Measurements from ENCODE around the gene HYAL2.
A peak's percentile ranks its signal among the peaks of the same experiment; 100 is the strongest.

Gene HYAL2

DNA sequence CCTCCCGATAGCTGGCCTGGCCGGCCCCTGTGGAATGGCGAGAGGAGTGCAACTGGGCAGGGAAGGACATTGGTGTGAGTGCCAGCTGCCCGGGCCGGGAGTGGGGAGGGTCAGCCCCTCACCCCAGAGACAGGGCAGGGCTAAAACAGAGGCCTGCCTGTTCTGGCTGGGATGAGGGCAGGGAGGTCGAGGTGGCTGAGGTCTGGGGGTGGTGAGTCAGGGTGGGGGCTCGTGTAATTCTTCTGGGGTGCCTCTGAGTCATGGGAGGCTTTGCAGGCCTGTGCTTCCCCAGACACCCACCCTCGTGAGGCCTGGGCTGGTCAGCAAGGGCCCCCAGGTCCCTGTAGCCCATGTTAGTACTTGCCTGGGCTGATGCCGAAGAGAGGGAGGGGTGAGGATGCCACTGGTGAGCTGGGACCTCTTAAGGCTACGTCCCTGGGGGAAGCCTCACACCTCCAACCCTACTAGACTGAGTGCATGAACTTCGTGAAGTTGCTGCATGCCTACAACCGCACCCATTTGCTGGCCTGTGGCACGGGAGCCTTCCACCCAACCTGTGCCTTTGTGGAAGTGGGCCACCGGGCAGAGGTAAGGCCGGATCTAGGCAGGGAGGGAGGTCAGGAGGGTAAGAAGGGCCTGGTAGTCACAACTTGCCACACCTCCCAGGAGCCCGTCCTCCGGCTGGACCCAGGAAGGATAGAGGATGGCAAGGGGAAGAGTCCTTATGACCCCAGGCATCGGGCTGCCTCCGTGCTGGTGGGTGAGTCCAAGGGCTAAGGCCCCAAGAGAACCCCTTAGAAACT is 51.9 kb downstream of the HYAL2 start:
- peak overlapping the region; percentile 59 for H3K4me3 ChIP-seq (ENCODE audit: low read depth in 1 of 2, low read length in 2 of 2)
- H3K27ac ChIP-seq (ENCODE audit: low read length) = peak overlapping the region; percentile 93
- peaks cover 0 to 2% of the 10 kb centered on the region in 2 donors for H3K36me3 ChIP-seq (ENCODE audit: control insufficient read depth in 1 of 2, insufficient read depth in 2 of 2, low read length in 2 of 2)

DNA sequence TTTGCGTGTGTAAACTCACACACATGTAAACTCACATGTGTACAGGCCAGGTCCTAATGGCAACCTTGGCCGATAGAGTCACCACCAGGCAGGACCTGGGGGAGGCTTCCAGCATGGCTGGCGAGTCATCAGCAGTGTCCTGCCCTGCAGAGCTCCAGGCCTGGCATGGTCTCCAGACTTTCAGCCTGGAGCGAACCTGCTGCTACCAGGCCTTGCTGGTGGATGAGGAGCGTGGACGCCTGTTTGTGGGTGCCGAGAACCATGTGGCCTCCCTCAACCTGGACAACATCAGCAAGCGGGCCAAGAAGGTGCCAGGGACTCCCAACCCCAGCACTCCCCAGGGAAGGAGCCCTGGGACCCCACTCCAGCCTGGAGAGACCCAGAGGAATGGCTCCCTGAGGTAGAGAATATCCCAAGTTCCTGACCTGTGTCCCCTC is 52.5 kb downstream of the HYAL2 start:
- no peaks in the 10 kb centered on the region for H3K36me3 ChIP-seq (ENCODE audit: control insufficient read depth in 1 of 2, insufficient read depth in 2 of 2, low read length in 2 of 2)
- H3K27me3 ChIP-seq (ENCODE audit: low read depth, low read length) = peaks cover 1% of the 10 kb centered on the region
- H3K9me3 ChIP-seq (ENCODE audit: control insufficient read depth in 1 of 2, low read length in 2 of 2) = no peaks in the 10 kb centered on the region
- H3K4me3 ChIP-seq (ENCODE audit: low read depth in 1 of 2, low read length in 2 of 2) = peak overlapping the region; percentile 59
- peaks cover 29 to 56% of the 10 kb centered on the region in 2 donors for H3K4me1 ChIP-seq (ENCODE audit: control insufficient read depth in 1 of 2, insufficient read depth in 2 of 2, low read length in 2 of 2)
- H3K27ac ChIP-seq (ENCODE audit: low read length) = peak overlapping the region; percentile 93

More for the DNA sequence above, 51.9 kb downstream of the HYAL2 start:
- Histone ChIP-seq H3K27me3 (ENCODE audit: low read depth, low read length) (peaks cover 4% of the 10 kb centered on the region), H3K4me1 (ENCODE audit: control insufficient read depth in 1 of 2, insufficient read depth in 2 of 2, low read length in 2 of 2) (peaks cover 23 to 55% of the 10 kb centered on the region in 2 donors), H3K9me3 (ENCODE audit: control insufficient read depth in 1 of 2, low read length in 2 of 2) (no peaks in the 10 kb centered on the region)

DNA sequence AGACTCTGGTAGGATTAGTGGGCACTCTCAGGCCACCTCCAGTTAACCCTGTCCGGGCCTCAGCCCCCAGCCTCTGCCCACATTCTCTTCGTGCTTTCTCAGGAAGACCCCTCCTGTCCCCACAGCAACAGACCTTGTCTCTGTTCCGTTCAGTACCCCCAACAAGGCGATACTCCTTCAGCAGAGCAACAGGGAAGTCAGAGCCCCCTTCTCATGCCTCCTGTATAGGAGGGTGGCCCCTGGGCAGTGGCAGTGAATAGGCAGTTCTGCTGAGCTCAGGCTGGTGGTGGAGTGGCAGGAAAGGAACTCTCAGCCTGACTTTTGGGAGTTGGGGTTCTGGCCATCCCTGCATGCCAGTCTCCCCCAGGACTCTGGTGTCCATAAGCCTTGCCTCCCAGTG is 53.1 kb downstream of the HYAL2 start:
- peak overlapping the region; percentile 93 for H3K27ac ChIP-seq (ENCODE audit: low read length)
- peaks cover 32 to 54% of the 10 kb centered on the region in 2 donors for H3K4me1 ChIP-seq (ENCODE audit: control insufficient read depth in 1 of 2, insufficient read depth in 2 of 2, low read length in 2 of 2)
- peak overlapping the region; percentile 59 for H3K4me3 ChIP-seq (ENCODE audit: low read depth in 1 of 2, low read length in 2 of 2)
- H3K27me3 ChIP-seq (ENCODE audit: low read depth, low read length) = no peaks in the 10 kb centered on the region
- no peaks in the 10 kb centered on the region for H3K9me3 ChIP-seq (ENCODE audit: control insufficient read depth in 1 of 2, low read length in 2 of 2)
- H3K36me3 ChIP-seq (ENCODE audit: control insufficient read depth in 1 of 2, insufficient read depth in 2 of 2, low read length in 2 of 2) = no peaks in the 10 kb centered on the region

DNA sequence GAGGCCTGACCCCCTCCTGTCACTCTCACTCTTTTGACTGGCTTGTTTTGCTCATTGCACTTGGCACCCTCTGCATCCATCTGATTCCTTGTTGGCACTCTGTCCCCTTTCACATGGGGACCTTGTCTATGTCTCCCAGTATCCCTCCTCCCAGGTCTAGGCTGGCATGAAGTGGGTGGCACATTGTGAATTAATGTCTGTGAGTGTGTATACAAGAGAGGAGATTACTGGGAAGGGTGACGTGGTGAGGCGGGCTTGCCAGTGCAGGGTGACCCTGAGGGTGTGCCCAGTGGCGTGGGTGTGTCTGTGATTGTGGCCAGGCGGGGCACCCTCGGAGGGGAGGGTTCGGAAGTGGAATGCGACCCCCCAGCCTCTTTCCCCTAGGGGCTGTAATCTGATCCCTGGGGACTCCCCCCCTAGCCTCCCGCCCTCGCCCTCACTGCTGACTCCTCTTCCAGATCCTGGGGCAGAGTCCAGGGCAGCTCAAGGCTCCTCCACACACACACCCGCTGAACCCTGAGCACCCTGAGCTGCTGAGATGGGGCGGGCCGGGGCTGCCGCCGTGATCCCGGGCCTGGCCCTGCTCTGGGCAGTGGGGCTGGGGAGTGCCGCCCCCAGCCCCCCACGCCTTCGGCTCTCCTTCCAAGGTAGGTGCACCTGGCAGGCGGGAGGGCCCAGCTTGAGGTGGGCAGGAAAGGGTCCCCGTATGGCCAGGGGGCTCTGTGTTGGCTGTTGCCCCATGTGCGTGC is 53.7 kb downstream of the HYAL2 start, which contains the start of gene SEMA3B:
TSS of gene SEMA3B (plus strand) at position 445 of the 749 bp plus-strand sequence. CDS start at position 539, 94 bp downstream.
- no peaks in the 10 kb centered on the region for H3K9me3 ChIP-seq (ENCODE audit: control insufficient read depth in 1 of 2, low read length in 2 of 2)
- no peaks in the 10 kb centered on the region for H3K36me3 ChIP-seq (ENCODE audit: control insufficient read depth in 1 of 2, insufficient read depth in 2 of 2, low read length in 2 of 2)
- H3K4me3 ChIP-seq (ENCODE audit: low read depth in 1 of 2, low read length in 2 of 2) = peak within 1 kb of the TSS; percentile 59 to 61
- H3K27ac ChIP-seq (ENCODE audit: low read length) = peak within 1 kb of the TSS; percentile 93
- no peaks in the 10 kb centered on the region for H3K27me3 ChIP-seq (ENCODE audit: low read depth, low read length)
- peaks cover 35 to 53% of the 10 kb centered on the region in 2 donors for H3K4me1 ChIP-seq (ENCODE audit: control insufficient read depth in 1 of 2, insufficient read depth in 2 of 2, low read length in 2 of 2)

DNA sequence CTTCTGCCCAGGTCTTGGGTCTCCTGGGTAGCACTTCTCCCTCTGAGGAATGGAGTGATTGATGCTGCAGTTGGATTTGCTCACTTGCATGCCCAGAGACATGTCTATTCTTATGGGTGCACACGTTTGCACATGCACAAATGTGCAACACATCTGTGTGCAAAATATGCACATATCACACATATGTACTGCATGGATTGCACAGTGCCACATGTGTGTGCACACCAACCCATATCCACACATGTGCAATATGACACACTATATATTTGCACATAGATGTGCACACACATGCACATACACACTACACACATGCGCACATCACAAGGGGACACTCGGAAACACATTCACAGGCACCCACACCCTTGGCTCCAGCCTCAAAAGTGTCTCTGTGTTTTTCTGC is 54.3 kb downstream of the HYAL2 start:
- no peaks in the 10 kb centered on the region for H3K27me3 ChIP-seq (ENCODE audit: low read depth, low read length)
- H3K4me3 ChIP-seq (ENCODE audit: low read depth in 1 of 2, low read length in 2 of 2) = peak overlapping the region; percentile 59 to 61
- H3K36me3 ChIP-seq (ENCODE audit: control insufficient read depth in 1 of 2, insufficient read depth in 2 of 2, low read length in 2 of 2) = no peaks in the 10 kb centered on the region
- peaks cover 35 to 47% of the 10 kb centered on the region in 2 donors for H3K4me1 ChIP-seq (ENCODE audit: control insufficient read depth in 1 of 2, insufficient read depth in 2 of 2, low read length in 2 of 2)
- no peaks in the 10 kb centered on the region for H3K9me3 ChIP-seq (ENCODE audit: control insufficient read depth in 1 of 2, low read length in 2 of 2)
- peak overlapping the region; percentile 93 for H3K27ac ChIP-seq (ENCODE audit: low read length)

All from muscle layer of duodenum (tissue), 2 donors.